ENCODE results near the gene PTPRH.

Gene PTPRH

GRCh38 chr19:55136399-55137102 lies 72.8 kb downstream of the PTPRH start:
- Histone ChIP-seq H3K36me3 (ENCODE audit: insufficient read depth, low read length) (no peaks in the 10 kb centered on the region), H3K4me1 (ENCODE audit: control insufficient read depth, insufficient read depth, low read length, unreplicated experiment) (no peaks in the 10 kb centered on the region), H3K27me3 (ENCODE audit: insufficient read depth, low read length) (no peaks in the 10 kb centered on the region), H3K4me3 (ENCODE audit: low read depth, low read length) (no peak overlapping the region), H2AFZ (ENCODE audit: low read length, unreplicated experiment) (no peak overlapping the region), H3K79me2 (ENCODE audit: control insufficient read depth, insufficient read depth, low read length, unreplicated experiment) (no peaks in the 10 kb centered on the region), H3K27ac (ENCODE audit: low read depth, low read length) (no peak overlapping the region)

DNA sequence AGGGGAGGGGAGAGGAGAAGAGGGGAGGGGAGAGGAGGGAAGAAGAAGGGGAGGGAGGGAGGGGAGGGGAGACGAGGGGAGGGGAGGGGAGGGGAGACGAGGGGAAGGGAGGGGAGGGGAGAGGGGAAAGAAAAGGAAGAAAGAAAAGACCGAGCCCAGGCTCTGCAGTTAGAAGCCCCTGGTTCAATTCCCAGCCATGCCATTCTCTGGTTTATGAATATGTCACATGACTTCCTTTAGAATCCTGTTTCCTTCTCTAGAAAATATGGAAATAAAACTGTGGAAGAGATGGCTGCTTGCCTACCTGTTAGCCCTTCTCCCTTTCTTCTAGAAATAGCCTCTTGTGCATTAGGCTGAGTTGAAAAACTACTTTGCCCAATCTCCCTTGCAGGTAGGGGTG lies 74.6 kb downstream of the PTPRH start:
- H3K27ac ChIP-seq (ENCODE audit: low read depth, low read length) = no peak overlapping the region
- H3K79me2 ChIP-seq (ENCODE audit: control insufficient read depth, insufficient read depth, low read length, unreplicated experiment) = no peaks in the 10 kb centered on the region
- H3K4me1 ChIP-seq (ENCODE audit: control insufficient read depth, insufficient read depth, low read length, unreplicated experiment) = no peaks in the 10 kb centered on the region
- no peak overlapping the region for H2AFZ ChIP-seq (ENCODE audit: low read length, unreplicated experiment)
- H3K27me3 ChIP-seq (ENCODE audit: insufficient read depth, low read length) = no peaks in the 10 kb centered on the region
- no peak overlapping the region for H3K4me3 ChIP-seq (ENCODE audit: low read depth, low read length)
- no peaks in the 10 kb centered on the region for H3K36me3 ChIP-seq (ENCODE audit: insufficient read depth, low read length)

GRCh38 chr19:55133639-55134444 lies 75.5 kb downstream of the PTPRH start:
- Histone ChIP-seq H3K4me3 (ENCODE audit: low read depth, low read length) (no peak overlapping the region), H3K36me3 (ENCODE audit: insufficient read depth, low read length) (no peaks in the 10 kb centered on the region), H3K79me2 (ENCODE audit: control insufficient read depth, insufficient read depth, low read length, unreplicated experiment) (no peaks in the 10 kb centered on the region), H2AFZ (ENCODE audit: low read length, unreplicated experiment) (no peak overlapping the region), H3K27me3 (ENCODE audit: insufficient read depth, low read length) (no peaks in the 10 kb centered on the region), H3K4me1 (ENCODE audit: control insufficient read depth, insufficient read depth, low read length, unreplicated experiment) (no peaks in the 10 kb centered on the region), H3K27ac (ENCODE audit: low read depth, low read length) (no peak overlapping the region)

DNA sequence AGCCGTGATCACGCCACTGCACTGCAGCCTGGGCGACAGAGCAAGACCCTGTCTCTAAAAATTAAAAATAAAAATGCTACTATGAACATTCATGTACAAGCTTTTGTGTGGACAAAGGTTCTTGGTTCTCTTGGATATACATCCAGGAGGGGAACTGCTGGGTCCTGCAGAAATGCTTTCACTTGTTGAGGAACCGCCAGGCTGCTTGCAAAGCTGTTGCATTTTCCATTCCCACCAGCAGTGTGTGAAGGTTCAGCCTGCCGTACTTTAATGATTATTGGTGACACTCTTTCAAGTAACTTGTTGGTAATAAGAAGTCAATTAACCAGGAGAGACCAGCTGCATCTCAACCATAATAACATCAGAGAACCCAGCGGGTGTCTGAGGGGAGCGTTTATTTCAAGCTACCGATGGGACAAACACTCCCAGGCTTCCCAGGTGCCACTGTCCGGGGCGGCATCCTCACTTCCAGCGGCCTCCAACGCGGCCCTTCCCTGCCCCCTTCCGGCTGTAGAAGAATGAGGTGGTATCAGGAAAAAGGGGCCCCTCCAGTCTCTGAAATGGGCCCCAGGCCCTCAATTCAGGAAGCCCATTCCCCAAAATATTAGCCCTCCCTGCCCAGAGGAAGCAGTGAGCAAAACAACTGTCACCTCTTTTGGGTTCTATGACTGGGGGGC lies 76.7 kb downstream of the PTPRH start:
- H3K36me3 ChIP-seq (ENCODE audit: insufficient read depth, low read length) = no peaks in the 10 kb centered on the region
- H3K27ac ChIP-seq (ENCODE audit: low read depth, low read length) = no peak overlapping the region
- H3K27me3 ChIP-seq (ENCODE audit: insufficient read depth, low read length) = no peaks in the 10 kb centered on the region
- H3K4me1 ChIP-seq (ENCODE audit: control insufficient read depth, insufficient read depth, low read length, unreplicated experiment) = no peaks in the 10 kb centered on the region
- H3K79me2 ChIP-seq (ENCODE audit: control insufficient read depth, insufficient read depth, low read length, unreplicated experiment) = no peaks in the 10 kb centered on the region
- no peak overlapping the region for H2AFZ ChIP-seq (ENCODE audit: low read length, unreplicated experiment)
- H3K4me3 ChIP-seq (ENCODE audit: low read depth, low read length) = no peak overlapping the region

DNA sequence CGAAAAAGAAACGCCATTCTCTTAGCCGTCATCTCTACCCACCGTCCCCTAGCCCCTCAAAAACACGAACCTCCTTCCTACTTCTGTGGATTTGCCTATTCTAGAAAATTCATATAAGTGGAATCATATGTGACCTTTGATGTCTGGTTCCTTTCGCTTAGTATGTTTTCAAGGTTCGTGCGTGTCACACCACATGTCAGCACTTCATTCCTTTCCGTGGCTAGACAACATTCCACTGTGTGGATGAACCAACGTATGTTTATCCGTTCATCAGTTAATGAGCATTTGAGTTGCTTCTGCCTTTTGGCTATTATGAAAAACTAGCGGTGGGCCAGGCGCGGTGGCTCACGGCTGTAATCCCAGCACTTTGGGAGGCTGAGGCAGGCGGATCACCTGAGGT lies 77.9 kb downstream of the PTPRH start:
- Histone ChIP-seq H2AFZ (ENCODE audit: low read length, unreplicated experiment) (no peak overlapping the region), H3K4me1 (ENCODE audit: control insufficient read depth, insufficient read depth, low read length, unreplicated experiment) (no peaks in the 10 kb centered on the region), H3K27ac (ENCODE audit: low read depth, low read length) (no peak overlapping the region), H3K36me3 (ENCODE audit: insufficient read depth, low read length) (no peaks in the 10 kb centered on the region), H3K4me3 (ENCODE audit: low read depth, low read length) (no peak overlapping the region), H3K27me3 (ENCODE audit: insufficient read depth, low read length) (no peaks in the 10 kb centered on the region), H3K79me2 (ENCODE audit: control insufficient read depth, insufficient read depth, low read length, unreplicated experiment) (no peaks in the 10 kb centered on the region)
